Loucy (cell line): ENCODE measurements around the gene ZSWIM5.

Source experiments
- EZH2phosphoT487 ChIP-seq: fragments of 200-600 bp; IDR thresholded peaks from 2 replicates; pipeline ENCODE4 v1.6.1; 2018; ENCODE audit warnings: antibody characterized with exemption, mild to moderate bottlenecking, moderate library complexity, borderline replicate concordance
- TF ChIP-seq, protein P1 (sequence below): fragments of 200-600 bp; sonication (generic); conservative IDR thresholded peaks from 2 replicates; pipeline ENCODE4 v1.5.1; 2014; ENCODE audit warnings: mild to moderate bottlenecking, antibody characterized with exemption, low read length

GRCh38 chr1:45200906-45201500 is 5.4 kb downstream of the ZSWIM5 start:
- TF ChIP-seq, protein P1, sequence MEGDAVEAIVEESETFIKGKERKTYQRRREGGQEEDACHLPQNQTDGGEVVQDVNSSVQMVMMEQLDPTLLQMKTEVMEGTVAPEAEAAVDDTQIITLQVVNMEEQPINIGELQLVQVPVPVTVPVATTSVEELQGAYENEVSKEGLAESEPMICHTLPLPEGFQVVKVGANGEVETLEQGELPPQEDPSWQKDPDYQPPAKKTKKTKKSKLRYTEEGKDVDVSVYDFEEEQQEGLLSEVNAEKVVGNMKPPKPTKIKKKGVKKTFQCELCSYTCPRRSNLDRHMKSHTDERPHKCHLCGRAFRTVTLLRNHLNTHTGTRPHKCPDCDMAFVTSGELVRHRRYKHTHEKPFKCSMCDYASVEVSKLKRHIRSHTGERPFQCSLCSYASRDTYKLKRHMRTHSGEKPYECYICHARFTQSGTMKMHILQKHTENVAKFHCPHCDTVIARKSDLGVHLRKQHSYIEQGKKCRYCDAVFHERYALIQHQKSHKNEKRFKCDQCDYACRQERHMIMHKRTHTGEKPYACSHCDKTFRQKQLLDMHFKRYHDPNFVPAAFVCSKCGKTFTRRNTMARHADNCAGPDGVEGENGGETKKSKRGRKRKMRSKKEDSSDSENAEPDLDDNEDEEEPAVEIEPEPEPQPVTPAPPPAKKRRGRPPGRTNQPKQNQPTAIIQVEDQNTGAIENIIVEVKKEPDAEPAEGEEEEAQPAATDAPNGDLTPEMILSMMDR: no peak
- no peak for TF ChIP-seq EZH2phosphoT487
